ENCODE measurements around the gene ERMARD.

- TF ChIP-seq CTCF (IDR thresholded peaks at IDR 0.05 in 4 of 5, conservative IDR thresholded peaks at IDR 0.05 in 1 of 5) (no peak), POLR2A (IDR thresholded peaks at IDR 0.05) (no peak)
Measured at GRCh38 chr6:169719117-169719516, 32.3 kb upstream of the ERMARD start.

All from gastrocnemius medialis (tissue), 4 donors.